T-cell (primary cell): Measurements from ENCODE around the gene SLC22A13. TPM values are rescaled to one million over a fixed set of nuclear protein-coding genes. Genes with fewer than 3 reads are reported as not detected.

ENCODE experiments used
- ATAC-seq, 4 experiments: fragments of 200-7000 bp in 3 of 4; fragments of 150-1000 bp in 1 of 4; cut with Tn5 transposase; replicated peaks in 1 of 4; 1 replicate in 3 of 4; 2 replicates in 1 of 4; pipeline ENCODE4 v1.10.0; 2021; ENCODE audit warnings: moderate library complexity in 3 of 4, mild to moderate bottlenecking in 2 of 4, moderate number of reproducible peaks in 1 of 4
- CTCF ChIA-PET, 2 donors: fragments of 300-600 bp; sonication (Branson Sonifier 250); formaldehyde crosslinking; loops; one replicate each; lab custom pipeline; 2022; ENCODE audit warnings: antibody characterized with exemption in 2 of 2; lab: Charles Lee
- POLR2A ChIA-PET, 2 donors: fragments of 300-600 bp; sonication (Branson Sonifier 250); formaldehyde crosslinking; loops; one replicate each; lab custom pipeline; 2022; ENCODE audit warnings: antibody characterized with exemption in 2 of 2; lab: Charles Lee
- DNase-seq, 35 experiments: peaks; one replicate each; pipeline versions ENCODE4 v3.0.0 to v3.0.0-alpha.2; 2013 to 2023
- H3K27ac ChIP-seq: one replicate; pipeline ENCODE4 v1.5.1; 2013; ENCODE audit warnings: low read length
- H3K27me3 ChIP-seq, 2 experiments: replicated peaks in 1 of 2; 1 replicate in 1 of 2; 2 replicates in 1 of 2; pipeline versions ENCODE4 v1.6.1 to v1.7.0; 2013; ENCODE audit warnings: low read length in 1 of 2, mixed read lengths in 1 of 2; ENCODE audit not compliant: control insufficient read depth in 2 of 2, insufficient read depth in 2 of 2; ENCODE audit errors: extremely low read depth in 1 of 2
- H3K36me3 ChIP-seq, 2 donors: 1 replicate in 1 of 2; 2 replicates in 1 of 2; pipeline versions ENCODE4 v1.6.1 to v1.7.0; 2013; ENCODE audit warnings: low read length in 1 of 2; ENCODE audit not compliant: control insufficient read depth in 2 of 2, insufficient read depth in 1 of 2; ENCODE audit errors: extremely low read depth in 1 of 2
- H3K4me1 ChIP-seq, 2 experiments: 1 replicate in 1 of 2; 2 replicates in 1 of 2; pipeline versions ENCODE4 v1.6.1 to v1.7.0; 2013; ENCODE audit warnings: low read length in 2 of 2, mixed read lengths in 1 of 2; ENCODE audit not compliant: insufficient read depth in 2 of 2, control insufficient read depth in 1 of 2; ENCODE audit errors: extremely low read depth in 1 of 2
- H3K4me3 ChIP-seq, 2 donors: 1 replicate in 1 of 2; 2 replicates in 1 of 2; pipeline versions ENCODE4 v1.5.1 to v1.7.0; 2013; ENCODE audit warnings: mild to moderate bottlenecking in 2 of 2, low read length in 1 of 2, moderate library complexity in 1 of 2; ENCODE audit not compliant: control insufficient read depth in 1 of 2; ENCODE audit errors: extremely low read depth in 1 of 2
- H3K9me3 ChIP-seq: 2 replicates; pipeline ENCODE4 v1.7.0; 2013
- H3K27ac Mint-ChIP-seq, 2 donors: one replicate each; pipeline ENCODE4 v1.8.0; 2020 to 2021; ENCODE audit warnings: mild to moderate bottlenecking in 2 of 2, mixed read lengths in 2 of 2
- H3K27me3 Mint-ChIP-seq, 2 donors: one replicate each; pipeline ENCODE4 v1.8.0; 2021 to 2022; ENCODE audit warnings: mixed read lengths in 2 of 2
- H3K36me3 Mint-ChIP-seq: one replicate; pipeline ENCODE4 v1.8.0; 2021; ENCODE audit warnings: mixed read lengths
- H3K4me1 Mint-ChIP-seq, 3 donors: one replicate each; pipeline ENCODE4 v1.8.0; 2020 to 2022; ENCODE audit warnings: mixed read lengths in 3 of 3, mild to moderate bottlenecking in 1 of 3
- H3K4me3 Mint-ChIP-seq, 3 donors: one replicate each; pipeline ENCODE4 v1.8.0; 2020 to 2022; ENCODE audit warnings: mild to moderate bottlenecking in 3 of 3, mixed read lengths in 3 of 3, moderate library complexity in 3 of 3
- H3K9me3 Mint-ChIP-seq, 3 donors: one replicate each; pipeline ENCODE4 v1.8.0; 2020 to 2022; ENCODE audit warnings: mixed read lengths in 3 of 3
- WGBS: methylation state at CpG from one replicate; pipeline ENCODE4 v1.1.5; 2013; ENCODE audit warnings: missing lambda C conversion rate; ENCODE audit not compliant: insufficient coverage; 5-methylcytosine and 5-hydroxymethylcytosine counted together
- total RNA-seq, 35 experiments: library from RNA in 6 of 35; stranded (reverse) in 6 of 35; fragments of 120-200 nt in 1 of 35; gene quantifications; one replicate each; pipeline versions ENCODE4 v1.2.1 to v1.2.4 and lab custom pipeline; 2013 to 2026

The SLC22A13 gene
- total RNA-seq, 5 donors from 2014 or later (not counting 1 experiment from before 2014, with no cell fraction given), result 0.35 to 0.79 (median 0.68) TPM

DNA sequence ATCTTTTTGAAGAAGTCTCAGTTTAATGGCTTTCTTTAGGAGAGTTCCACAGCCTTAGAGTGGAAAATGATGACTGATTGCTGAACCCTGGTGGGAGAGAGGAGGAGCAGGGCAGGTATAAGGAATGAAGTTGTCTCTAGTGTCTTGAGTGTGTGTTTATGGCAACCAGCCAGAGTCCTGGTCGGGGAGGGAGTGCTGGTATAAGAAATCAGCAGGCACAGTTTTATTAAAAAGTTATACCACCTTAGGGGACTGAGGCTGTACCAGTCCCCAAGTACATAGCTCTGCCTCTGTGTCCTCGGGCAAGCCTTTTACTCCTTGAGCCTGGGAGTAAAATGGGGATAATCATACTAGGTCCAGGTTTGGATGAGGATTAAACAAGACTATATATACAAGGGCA lies 46.3 kb downstream of the SLC22A13 start:
- no peaks in the 10 kb centered on the region for H3K9me3 Mint-ChIP-seq
- ChIA-PET CTCF (no interaction called here), POLR2A (no interaction called here)
- H3K27ac Mint-ChIP-seq, result no peak overlapping the region
- Histone ChIP-seq H3K36me3 (no peaks in the 10 kb centered on the region), H3K4me1 (no peaks in the 10 kb centered on the region), H3K9me3 (no peaks in the 10 kb centered on the region), H3K27me3 (peaks cover 0 to 8% of the 10 kb centered on the region in 2 experiments), H3K27ac (no peak overlapping the region), H3K4me3 (no peak overlapping the region)
- ATAC-seq (no peak), DNase-seq (no peak)
- H3K4me3 Mint-ChIP-seq, result no peak overlapping the region
- H3K36me3 Mint-ChIP-seq, result no peaks in the 10 kb centered on the region
- H3K27me3 Mint-ChIP-seq, result peaks cover 0 to 7% of the 10 kb centered on the region in 2 donors
- no CpG with 5 or more reads among the region's 2 CpGs for WGBS
- H3K4me1 Mint-ChIP-seq, result no peaks in the 10 kb centered on the region

DNA sequence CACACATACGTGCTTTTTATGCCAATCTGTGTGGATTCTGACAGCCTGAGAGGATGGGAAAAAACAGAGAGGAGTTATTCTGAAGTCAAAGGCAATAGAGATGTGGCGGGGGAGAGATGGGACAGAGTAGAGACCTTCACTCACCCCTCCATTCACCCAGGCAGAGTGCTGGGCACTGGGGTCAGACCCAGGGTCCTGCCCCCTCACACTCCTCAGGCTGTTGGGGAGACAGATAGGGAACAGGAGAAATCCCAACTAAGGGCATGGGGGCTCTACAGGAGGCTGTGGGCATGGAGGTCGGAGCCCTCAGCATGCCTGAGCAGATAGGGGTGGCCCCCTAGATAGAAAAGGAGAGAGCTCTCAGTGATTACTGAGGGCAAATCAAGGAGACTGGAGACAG lies 46.7 kb downstream of the SLC22A13 start:
- no peaks in the 10 kb centered on the region for H3K9me3 Mint-ChIP-seq
- no peaks in the 10 kb centered on the region for H3K36me3 Mint-ChIP-seq
- H3K4me1 Mint-ChIP-seq, result no peaks in the 10 kb centered on the region
- Histone ChIP-seq H3K27me3 (peaks cover 0 to 4% of the 10 kb centered on the region in 2 experiments), H3K36me3 (no peaks in the 10 kb centered on the region), H3K27ac (no peak overlapping the region), H3K4me3 (no peak overlapping the region), H3K9me3 (no peaks in the 10 kb centered on the region), H3K4me1 (no peaks in the 10 kb centered on the region)
- peaks cover 0 to 7% of the 10 kb centered on the region in 2 donors for H3K27me3 Mint-ChIP-seq
- ATAC-seq (no peak), DNase-seq (no peak)
- ChIA-PET POLR2A (no interaction called here), CTCF (no interaction called here)
- H3K4me3 Mint-ChIP-seq, result no peak overlapping the region
- 71% methylated on average over 1 of the region's 3 CpGs for WGBS
- no peak overlapping the region for H3K27ac Mint-ChIP-seq

GRCh38 chr3:38313263-38313662 lies 47.7 kb downstream of the SLC22A13 start:
- no peak overlapping the region for H3K4me3 Mint-ChIP-seq
- no peak for DNase-seq
- Histone ChIP-seq H3K36me3 (no peaks in the 10 kb centered on the region), H3K4me1 (no peaks in the 10 kb centered on the region), H3K27me3 (peaks cover 0 to 3% of the 10 kb centered on the region in 2 experiments), H3K27ac (no peak overlapping the region), H3K4me3 (no peak overlapping the region), H3K9me3 (no peaks in the 10 kb centered on the region)
- ChIA-PET CTCF (no interaction called here), POLR2A (no interaction called here)
- H3K4me1 Mint-ChIP-seq, result no peaks in the 10 kb centered on the region
- ATAC-seq, result no peak
- no peaks in the 10 kb centered on the region for H3K36me3 Mint-ChIP-seq
- H3K27ac Mint-ChIP-seq, result no peak overlapping the region
- WGBS, result 80% methylated on average over 4 of the region's 5 CpGs
- H3K27me3 Mint-ChIP-seq, result peaks cover 0 to 5% of the 10 kb centered on the region in 2 donors
- no peaks in the 10 kb centered on the region for H3K9me3 Mint-ChIP-seq

DNA sequence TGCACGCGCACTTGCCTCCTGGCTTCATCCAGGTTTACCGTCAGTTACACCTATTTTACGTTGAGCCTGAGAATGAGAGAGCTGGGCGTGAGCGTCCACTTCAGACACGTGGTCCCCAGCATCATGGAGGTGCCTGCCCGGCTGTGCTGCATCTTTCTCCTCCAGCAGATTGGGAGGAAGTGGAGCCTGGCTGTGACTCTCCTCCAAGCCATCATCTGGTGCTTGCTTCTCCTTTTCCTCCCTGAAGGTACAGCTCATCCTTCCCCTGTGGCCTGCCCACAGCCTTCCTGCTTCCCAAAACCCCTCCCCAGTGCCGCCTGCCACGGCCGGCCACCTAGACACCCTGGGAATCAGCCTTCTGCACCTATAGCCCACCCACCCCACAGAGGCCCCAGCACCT lies 48.1 kb downstream of the SLC22A13 start:
- no peak overlapping the region for H3K4me3 Mint-ChIP-seq
- H3K36me3 ChIP-seq, result no peaks in the 10 kb centered on the region
- no peaks in the 10 kb centered on the region for H3K36me3 Mint-ChIP-seq
- H3K27me3 ChIP-seq, result peaks cover 0 to 3% of the 10 kb centered on the region in 2 experiments
- WGBS, result 72% methylated on average over 4 of the region's 11 CpGs
- H3K27ac Mint-ChIP-seq, result no peak overlapping the region
- peaks cover 0 to 2% of the 10 kb centered on the region in 2 donors for H3K27me3 Mint-ChIP-seq
- H3K4me3 ChIP-seq, result no peak overlapping the region
- no peaks in the 10 kb centered on the region for H3K4me1 Mint-ChIP-seq
- DNase-seq, result peak in 1 of 35 experiments; percentile 3
- no peaks in the 10 kb centered on the region for H3K9me3 Mint-ChIP-seq
- ChIA-PET CTCF (no interaction called here), POLR2A (no interaction called here)
- no peaks in the 10 kb centered on the region for H3K9me3 ChIP-seq
- ATAC-seq, result no peak
- H3K27ac ChIP-seq, result no peak overlapping the region
- H3K4me1 ChIP-seq, result no peaks in the 10 kb centered on the region

DNA sequence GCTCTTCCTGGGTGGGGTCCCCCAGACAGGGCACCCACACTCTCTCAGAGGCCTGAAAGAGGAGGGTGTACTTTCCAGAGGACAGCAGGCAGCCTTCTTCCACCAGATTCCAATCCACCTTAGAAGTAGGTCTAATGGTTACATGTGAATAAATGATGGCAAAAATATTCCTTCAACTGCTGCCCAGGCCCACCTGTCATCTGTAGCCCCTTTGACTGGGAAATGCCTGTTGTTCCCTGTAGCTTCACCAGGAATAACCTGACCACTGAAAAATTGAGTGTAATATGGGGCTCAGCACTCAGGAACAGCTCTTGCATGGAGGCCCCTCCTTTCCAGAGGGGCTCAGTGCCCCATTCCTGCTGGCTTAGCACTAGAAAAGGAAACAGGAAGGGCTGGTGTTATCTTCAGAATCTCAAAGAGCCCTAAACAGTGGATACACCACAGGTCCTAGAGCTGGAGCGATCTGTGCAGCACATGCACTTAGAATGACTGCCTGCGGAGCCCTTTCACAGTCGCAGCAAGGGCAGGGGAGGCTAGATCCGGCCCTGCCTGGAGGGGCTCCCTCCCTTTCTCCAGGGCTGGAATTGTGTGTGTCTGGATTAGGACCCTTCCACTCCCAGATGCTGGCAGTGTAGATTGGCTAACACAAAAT lies 48.6 kb downstream of the SLC22A13 start:
- no peaks in the 10 kb centered on the region for H3K9me3 Mint-ChIP-seq
- Histone ChIP-seq H3K4me3 (no peak overlapping the region), H3K36me3 (no peaks in the 10 kb centered on the region), H3K27ac (no peak overlapping the region), H3K9me3 (no peaks in the 10 kb centered on the region), H3K27me3 (peaks cover 0 to 6% of the 10 kb centered on the region in 2 experiments), H3K4me1 (no peaks in the 10 kb centered on the region)
- ChIA-PET CTCF (no interaction called here), POLR2A (no interaction called here)
- DNase-seq (no peak), ATAC-seq (no peak)
- H3K4me3 Mint-ChIP-seq, result no peak overlapping the region
- no peaks in the 10 kb centered on the region for H3K4me1 Mint-ChIP-seq
- no peak overlapping the region for H3K27ac Mint-ChIP-seq
- H3K27me3 Mint-ChIP-seq, result no peaks in the 10 kb centered on the region
- 48% methylated on average over 2 of the region's 4 CpGs for WGBS
- H3K36me3 Mint-ChIP-seq, result no peaks in the 10 kb centered on the region

GRCh38 chr3:38314764-38315487 lies 49.3 kb downstream of the SLC22A13 start:
- Histone ChIP-seq H3K27me3 (peaks cover 0 to 6% of the 10 kb centered on the region in 2 experiments), H3K9me3 (no peaks in the 10 kb centered on the region), H3K27ac (no peak overlapping the region), H3K4me3 (no peak overlapping the region), H3K36me3 (no peaks in the 10 kb centered on the region), H3K4me1 (no peaks in the 10 kb centered on the region)
- Mint-ChIP-seq H3K9me3 (no peaks in the 10 kb centered on the region), H3K27me3 (no peaks in the 10 kb centered on the region), H3K4me3 (no peak overlapping the region), H3K27ac (no peak overlapping the region), H3K36me3 (no peaks in the 10 kb centered on the region), H3K4me1 (no peaks in the 10 kb centered on the region)
- WGBS, result 81% methylated on average over 2 of the region's 5 CpGs
- DNase-seq (no peak), ATAC-seq (no peak)
- CTCF ChIA-PET, result no interaction called here
- POLR2A ChIA-PET, result no interaction called here
